ENCODE data around the gene RAB35.
A peak's percentile ranks its signal among the peaks of the same experiment; 100 is the strongest.

RAB35 gene

DNA sequence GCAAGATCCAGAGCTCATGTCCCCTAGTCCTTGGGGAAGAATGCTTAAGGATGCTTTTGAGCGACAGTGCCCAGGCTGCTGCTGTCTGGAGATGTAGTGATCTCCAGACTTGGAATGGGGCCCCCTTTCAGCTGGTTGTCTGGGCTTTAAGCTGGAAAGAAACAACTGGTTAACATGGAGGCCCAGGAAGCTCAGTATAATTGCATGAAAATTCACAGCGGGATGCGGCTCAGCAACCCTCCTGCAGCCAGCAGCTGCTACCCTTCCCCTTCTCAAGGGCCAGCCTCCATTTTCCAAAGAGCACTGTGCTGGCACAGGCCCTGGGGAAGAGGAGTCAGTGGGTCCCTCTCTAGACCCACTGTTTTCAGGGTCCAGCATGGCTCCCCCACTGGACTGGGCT is 26.3 kb downstream of the RAB35 start:
- H3K4me1 ChIP-seq, result peaks cover 21% of the 10 kb centered on the region
- no peaks in the 10 kb centered on the region for H3K9me3 ChIP-seq
- TF ChIP-seq CTCF (IDR thresholded peaks at IDR 0.05; ENCODE audit: low read depth, low read length), result no peak
- no peak overlapping the region for H3K4me3 ChIP-seq (ENCODE audit: low read depth, low read length)
- DNase-seq, result no peak
- H3K27me3 ChIP-seq, result no peaks in the 10 kb centered on the region
- H3K36me3 ChIP-seq, result peaks cover 8% of the 10 kb centered on the region

GRCh38 chr12:120089796-120090195 is 26.8 kb downstream of the RAB35 start:
- H3K36me3 ChIP-seq, result peaks cover 7% of the 10 kb centered on the region
- no peak for DNase-seq
- TF ChIP-seq CTCF (IDR thresholded peaks at IDR 0.05; ENCODE audit: low read depth, low read length), result no peak
- no peak overlapping the region for H3K4me3 ChIP-seq (ENCODE audit: low read depth, low read length)
- H3K9me3 ChIP-seq, result no peaks in the 10 kb centered on the region
- peaks cover 19% of the 10 kb centered on the region for H3K4me1 ChIP-seq
- no peaks in the 10 kb centered on the region for H3K27me3 ChIP-seq

GRCh38 chr12:120089105-120089504 is 27.4 kb downstream of the RAB35 start:
- peaks cover 3% of the 10 kb centered on the region; the same call in 1 of the 2 replicates for H3K36me3 ChIP-seq
- H3K4me1 ChIP-seq, result peaks cover 13% of the 10 kb centered on the region
- DNase-seq, result no peak
- TF ChIP-seq CTCF (IDR thresholded peaks at IDR 0.05; ENCODE audit: low read depth, low read length), result no peak
- H3K9me3 ChIP-seq, result no peaks in the 10 kb centered on the region
- no peaks in the 10 kb centered on the region for H3K27me3 ChIP-seq
- H3K4me3 ChIP-seq (ENCODE audit: low read depth, low read length), result no peak overlapping the region

DNA sequence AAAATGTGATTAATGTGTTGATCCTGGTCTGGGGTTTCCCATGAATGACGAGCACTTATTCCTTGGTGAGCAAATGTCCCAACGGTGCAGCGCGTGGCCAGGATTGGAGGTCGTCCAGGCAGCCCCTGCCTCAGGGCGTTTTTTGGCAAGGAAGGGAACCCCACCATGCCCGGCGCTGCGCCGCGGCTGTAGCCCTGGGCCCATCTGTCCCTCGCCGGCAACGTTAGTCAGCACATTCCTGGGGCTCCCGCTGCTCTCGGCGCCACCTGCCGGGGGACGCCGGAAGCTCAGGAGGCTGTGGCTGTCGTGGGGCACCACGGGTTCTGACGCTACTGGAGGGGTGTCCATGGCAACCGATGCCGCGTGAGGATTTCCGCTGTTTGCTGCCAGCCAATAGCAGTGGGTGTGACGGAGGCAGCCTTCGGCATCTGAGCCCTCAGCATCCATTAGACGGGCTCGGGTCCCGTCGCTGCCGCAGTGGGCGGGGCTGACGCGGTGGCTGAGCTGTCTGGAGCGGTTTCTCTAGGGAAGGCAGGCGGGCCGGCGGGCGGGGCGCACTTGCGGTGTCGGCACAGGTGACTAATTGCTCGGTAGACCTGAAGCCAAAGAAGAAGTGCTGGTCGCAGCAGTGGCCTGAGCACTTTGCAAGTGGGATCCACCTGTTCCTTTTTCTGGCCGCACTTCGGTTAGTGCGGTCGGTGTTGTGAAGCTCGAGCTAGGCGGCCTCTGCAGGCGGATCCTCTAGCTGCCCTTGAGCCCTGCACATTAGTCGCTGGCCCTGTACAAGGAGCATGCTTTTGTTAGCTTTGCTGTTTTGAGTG is 29.5 kb downstream of the RAB35 start:
- peak; percentile 95 for TF ChIP-seq CTCF (IDR thresholded peaks at IDR 0.05; ENCODE audit: low read depth, low read length)
- peak overlapping the region; percentile 71 for H3K4me3 ChIP-seq (ENCODE audit: low read depth, low read length)
- no peaks in the 10 kb centered on the region; the same call in 1 of the 2 replicates for H3K36me3 ChIP-seq
- no peaks in the 10 kb centered on the region for H3K27me3 ChIP-seq
- no peaks in the 10 kb centered on the region for H3K9me3 ChIP-seq
- H3K4me1 ChIP-seq, result peaks cover 2% of the 10 kb centered on the region; the same call in 1 of the 2 replicates
- DNase-seq, result peak; percentile 99

DNA sequence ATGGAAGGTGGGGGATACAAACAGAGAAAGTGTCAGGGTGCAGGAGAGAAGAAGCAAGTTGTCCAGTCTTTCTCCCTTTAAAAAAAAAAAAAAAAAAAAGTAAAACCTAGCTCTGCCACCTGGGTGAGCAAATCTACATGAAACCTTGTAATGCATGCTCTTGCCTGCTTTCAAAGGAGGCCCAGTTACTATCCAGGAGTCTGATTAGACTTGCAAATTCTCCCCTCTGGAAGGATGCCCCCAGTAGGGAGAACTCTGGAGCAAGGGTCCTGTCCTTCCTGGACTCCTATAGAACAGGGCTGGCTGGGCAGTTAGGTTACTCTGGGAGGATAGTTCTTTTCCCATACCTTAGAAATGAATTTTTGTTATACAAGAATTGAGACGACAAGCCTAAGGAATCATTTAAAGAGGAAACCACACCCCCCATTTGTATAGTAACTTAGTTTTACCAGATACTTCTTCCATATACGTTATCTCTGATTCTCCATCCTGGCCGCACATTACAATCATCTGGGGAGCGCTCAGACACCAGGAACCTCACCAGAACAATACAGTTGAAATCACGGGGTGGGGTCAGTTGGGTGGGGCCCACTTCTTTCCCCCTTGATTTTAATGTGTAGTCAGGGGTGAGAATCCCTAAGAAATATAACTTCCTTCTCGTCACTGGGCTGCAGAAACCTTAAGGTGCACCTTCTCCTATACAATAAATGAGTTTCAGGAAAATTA is 30.5 kb downstream of the RAB35 start:
- Histone ChIP-seq H3K9me3 (no peaks in the 10 kb centered on the region), H3K36me3 (no peaks in the 10 kb centered on the region), H3K27me3 (no peaks in the 10 kb centered on the region), H3K4me3 (ENCODE audit: low read depth, low read length) (peak overlapping the region; percentile 33), H3K4me1 (peaks cover under 1% of the 10 kb centered on the region; the same call in 1 of the 2 replicates)
- TF ChIP-seq CTCF (IDR thresholded peaks at IDR 0.05; ENCODE audit: low read depth, low read length), result no peak
- no peak for DNase-seq

DNA sequence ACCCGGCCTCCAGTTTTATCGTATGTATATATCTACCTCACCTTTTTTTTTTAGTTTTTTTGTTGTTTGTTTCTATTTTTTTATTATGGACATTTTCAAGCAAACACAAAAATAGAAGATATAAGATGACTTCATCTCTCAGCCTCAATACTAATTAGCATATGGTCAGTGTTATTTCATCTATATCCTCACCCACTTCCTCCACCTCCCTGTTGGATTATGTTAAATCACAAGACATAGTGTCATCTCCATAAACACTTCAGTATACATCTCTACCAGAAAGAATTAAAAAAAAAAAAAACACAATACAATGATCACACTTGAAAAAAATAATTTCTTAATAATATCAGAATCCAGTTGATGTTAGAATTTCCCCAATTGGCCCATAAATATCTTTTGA is 34.9 kb downstream of the RAB35 start:
- Histone ChIP-seq H3K4me1 (no peaks in the 10 kb centered on the region; the same call in 1 of the 2 replicates), H3K4me3 (ENCODE audit: low read depth, low read length) (no peak overlapping the region), H3K27me3 (no peaks in the 10 kb centered on the region), H3K36me3 (no peaks in the 10 kb centered on the region), H3K9me3 (no peaks in the 10 kb centered on the region)
- no peak for TF ChIP-seq CTCF (IDR thresholded peaks at IDR 0.05; ENCODE audit: low read depth, low read length)
- DNase-seq, result no peak

Data from BE2C (cell line).